ENCODE measurements around the gene ENOPH1.

DNA sequence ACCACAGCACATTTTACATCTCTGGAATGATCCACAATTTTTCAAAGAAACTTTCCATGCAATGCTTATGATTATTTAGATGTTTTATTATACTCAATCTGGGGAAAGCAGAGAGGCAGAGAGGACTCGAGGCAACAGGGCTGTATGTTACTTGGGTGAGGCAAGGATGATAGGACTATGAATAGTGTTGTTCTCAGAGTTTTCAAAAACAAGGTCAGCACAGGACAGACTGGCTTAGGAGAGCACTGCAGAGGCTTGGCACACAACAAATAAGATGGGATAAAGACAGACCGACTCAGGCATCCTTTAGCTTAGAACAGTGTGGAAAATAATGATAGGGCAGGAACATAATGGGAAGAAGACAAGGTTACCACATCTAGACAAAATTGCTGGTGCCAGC, 66.0 kb downstream of the ENOPH1 start:
- no peak for TF ChIP-seq POLR2A (IDR thresholded peaks at IDR 0.05; ENCODE audit: low read depth, low read length)
- no peak for TF ChIP-seq CTCF (conservative IDR thresholded peaks at IDR 0.05; ENCODE audit: low read depth, low read length)
- TF ChIP-seq BHLHE40 (IDR thresholded peaks at IDR 0.05; ENCODE audit: low read depth, low read length), result no peak
- no peak for TF ChIP-seq SMC3 (IDR thresholded peaks at IDR 0.05; ENCODE audit: low read depth, low read length)
- no peak for TF ChIP-seq CEBPB (IDR thresholded peaks at IDR 0.05; ENCODE audit: low read depth, low read length)
- TF ChIP-seq RCOR1 (IDR thresholded peaks at IDR 0.05; ENCODE audit: insufficient replicate concordance, low read length), result no peak
- no peak for TF ChIP-seq RAD21 (IDR thresholded peaks at IDR 0.05; ENCODE audit: low read length)
- TF ChIP-seq MXI1 (IDR thresholded peaks at IDR 0.05; ENCODE audit: borderline replicate concordance, low read depth, low read length), result no peak
